Spleen (tissue), 13 donors: ENCODE data around the gene CYP2C8. TPM values are rescaled to one million over a fixed set of nuclear protein-coding genes. Genes with fewer than 3 reads are reported as not detected.
"Not testable (repeated sequence)": the region's sequence is repeated elsewhere in the genome, so short reads cannot be mapped to it uniquely, and the experiment has no call there.

Experiments
- DNase-seq: peaks from one replicate; pipeline ENCODE4 v3.0.0-alpha.2; 2020
- H3K27ac ChIP-seq, 8 donors: fragments of 200-600 bp; sonication (generic) in 7 of 8; 1 replicate in 4 of 8; 2 replicates in 4 of 8; pipeline versions ENCODE4 v1.5.0 to v1.8.0; 2016 to 2021; ENCODE audit warnings: inconsistent platforms in 4 of 8, mild to moderate bottlenecking in 4 of 8, moderate library complexity in 1 of 8
- H3K27me3 ChIP-seq, 7 donors: fragments of 200-600 bp; sonication (generic) in 6 of 7; replicated peaks in 1 of 7; 1 replicate in 4 of 7; 2 replicates in 3 of 7; pipeline versions ENCODE4 v1.5.0 to v1.8.0; 2016 to 2021; ENCODE audit warnings: inconsistent platforms in 3 of 7, mild to moderate bottlenecking in 1 of 7
- H3K36me3 ChIP-seq, 6 donors: fragments of 200-600 bp; sonication (generic) in 5 of 6; 1 replicate in 4 of 6; 2 replicates in 2 of 6; pipeline versions ENCODE4 v1.5.0 to v1.8.0; 2016 to 2021; ENCODE audit warnings: inconsistent platforms in 2 of 6
- H3K4me1 ChIP-seq, 6 donors: fragments of 200-600 bp; sonication (generic) in 5 of 6; 1 replicate in 3 of 6; 2 replicates in 3 of 6; pipeline versions ENCODE4 v1.5.0 to v1.8.0; 2016 to 2021; ENCODE audit warnings: inconsistent platforms in 3 of 6
- H3K4me3 ChIP-seq, 8 donors: fragments of 200-600 bp; sonication (generic) in 7 of 8; 1 replicate in 4 of 8; 2 replicates in 4 of 8; pipeline versions ENCODE4 v1.5.0 to v1.8.0; 2016 to 2021; ENCODE audit warnings: inconsistent platforms in 4 of 8, mild to moderate bottlenecking in 4 of 8, moderate library complexity in 2 of 8
- H3K9me3 ChIP-seq, 8 donors: fragments of 200-600 bp; sonication (generic) in 7 of 8; 1 replicate in 4 of 8; 2 replicates in 4 of 8; pipeline versions ENCODE4 v1.5.0 to v1.8.0; 2016 to 2021; ENCODE audit warnings: inconsistent platforms in 4 of 8
- POLR2A ChIP-seq, 3 donors: fragments of 450-650 bp; IDR thresholded peaks; one replicate each; pipeline ENCODE4 v1.5.1; 2017; ENCODE audit warnings: antibody characterized with exemption in 3 of 3, mild to moderate bottlenecking in 1 of 3
- POLR2AphosphoS5 ChIP-seq, 3 donors: sonication (generic); formaldehyde crosslinking; IDR thresholded peaks; one replicate each; pipeline ENCODE4 v1.5.1; 2017; ENCODE audit warnings: antibody characterized with exemption in 3 of 3
- WGBS, 5 donors: extraction: QIAGEN DNeasy Blood & Tissue Kit in 3 of 5; methylation state at CpG; one replicate each; pipeline versions ENCODE4 v1.1.5 to v1.1.7; 2013 to 2018; 5-methylcytosine and 5-hydroxymethylcytosine counted together
- intact Hi-C: fragments of 100-400 bp; cut with DNase I; formaldehyde crosslinking; loops from one replicate; pipeline ENCODE4 v1.15.0; 2023; ENCODE audit warnings: low total_unique reads
- long read RNA-seq, 2 donors: transcript quantifications; one replicate each; lab custom pipeline, GENCODE V29; 2026
- polyA plus RNA-seq, 3 donors: library from polyadenylated mRNA; stranded (reverse); fragments of 200-250 nt; gene quantifications; one replicate each; pipeline ENCODE4 v1.2.1, GENCODE V29; 2013
- total RNA-seq, 7 donors: library from RNA; depleted of rRNA in 3 of 7; stranded (reverse); fragments of >200 nt in 3 of 7; fragmentation: NEBNext Ultra II Directional in 4 of 7; extraction: Animal tissue kit (Norgen Biotek cat#: 25700) in 4 of 7; gene quantifications; one replicate each; pipeline versions ENCODE4 v1.1.0 to v1.2.1, GENCODE V29; 2016 to 2021
- TF ChIP-seq, protein P1 (sequence below), 11 experiments: fragments of 200-600 bp in 7 of 11; fragments of 450-650 bp in 4 of 11; sonication (generic) in 4 of 11; IDR thresholded peaks in 8 of 11; conservative IDR thresholded peaks in 3 of 11; 1 replicate in 7 of 11; 2 replicates in 4 of 11; pipeline versions ENCODE4 v1.4.0 to v1.8.0; 2016 to 2021; ENCODE audit warnings: antibody characterized with exemption in 11 of 11, inconsistent platforms in 4 of 11, mild to moderate bottlenecking in 1 of 11
- donor health status: healthy with polysubstance abuse.
- donor health status: DM: no; HTN: no; CAD: no; lungs with moderate emphysema.
- donor health status: DM: no; HTN: no; CAD: no.
- donor health status: Bipolar disorder and iron deficiency.
- donor health status: healthy.
- donor health status: DM: no; HTN: no; CAD: no.
- donor health status: DM: yes; HTN: yes; CAD: no.

CYP2C8 gene
- total RNA-seq (1 to 10 TPM in 2 of 7 donors, under 1 TPM in 4, not detected in 1; 0.60 to 1.2 (median 0.90) TPM), polyA plus RNA-seq (1 to 10 TPM; 1.0 to 1.6 (median 1.5) TPM)
- long read RNA-seq, donor 1, result 0 reads
- long read RNA-seq, donor 2, result 0 reads

- Histone ChIP-seq H3K27ac (no peak within 1 kb of the TSS), H3K4me1 (no peaks in the 10 kb centered on the region), H3K27me3 (no peaks in the 10 kb centered on the region), H3K36me3 (no peaks in the 10 kb centered on the region), H3K4me3 (no peak within 1 kb of the TSS), H3K9me3 (peaks cover 0 to 7% (median 0%) of the 10 kb centered on the region in 8 donors)
- no peak for DNase-seq
- intact Hi-C loops, result no loop called here
- TF ChIP-seq, protein P1, sequence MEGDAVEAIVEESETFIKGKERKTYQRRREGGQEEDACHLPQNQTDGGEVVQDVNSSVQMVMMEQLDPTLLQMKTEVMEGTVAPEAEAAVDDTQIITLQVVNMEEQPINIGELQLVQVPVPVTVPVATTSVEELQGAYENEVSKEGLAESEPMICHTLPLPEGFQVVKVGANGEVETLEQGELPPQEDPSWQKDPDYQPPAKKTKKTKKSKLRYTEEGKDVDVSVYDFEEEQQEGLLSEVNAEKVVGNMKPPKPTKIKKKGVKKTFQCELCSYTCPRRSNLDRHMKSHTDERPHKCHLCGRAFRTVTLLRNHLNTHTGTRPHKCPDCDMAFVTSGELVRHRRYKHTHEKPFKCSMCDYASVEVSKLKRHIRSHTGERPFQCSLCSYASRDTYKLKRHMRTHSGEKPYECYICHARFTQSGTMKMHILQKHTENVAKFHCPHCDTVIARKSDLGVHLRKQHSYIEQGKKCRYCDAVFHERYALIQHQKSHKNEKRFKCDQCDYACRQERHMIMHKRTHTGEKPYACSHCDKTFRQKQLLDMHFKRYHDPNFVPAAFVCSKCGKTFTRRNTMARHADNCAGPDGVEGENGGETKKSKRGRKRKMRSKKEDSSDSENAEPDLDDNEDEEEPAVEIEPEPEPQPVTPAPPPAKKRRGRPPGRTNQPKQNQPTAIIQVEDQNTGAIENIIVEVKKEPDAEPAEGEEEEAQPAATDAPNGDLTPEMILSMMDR (IDR thresholded peaks at IDR 0.05 in 8 of 11, conservative IDR thresholded peaks at IDR 0.05 in 3 of 11), result no peak
- no peak for TF ChIP-seq POLR2AphosphoS5 (IDR thresholded peaks at IDR 0.05)
- TF ChIP-seq POLR2A (IDR thresholded peaks at IDR 0.05), result no peak
These were observed at the start of gene CYP2C8 for GRCh38 chr10:95069286-95069685. CYP2C8 (minus strand) TSS chr10:95069497; CDS start chr10:95069402, 95 bp downstream.

DNA sequence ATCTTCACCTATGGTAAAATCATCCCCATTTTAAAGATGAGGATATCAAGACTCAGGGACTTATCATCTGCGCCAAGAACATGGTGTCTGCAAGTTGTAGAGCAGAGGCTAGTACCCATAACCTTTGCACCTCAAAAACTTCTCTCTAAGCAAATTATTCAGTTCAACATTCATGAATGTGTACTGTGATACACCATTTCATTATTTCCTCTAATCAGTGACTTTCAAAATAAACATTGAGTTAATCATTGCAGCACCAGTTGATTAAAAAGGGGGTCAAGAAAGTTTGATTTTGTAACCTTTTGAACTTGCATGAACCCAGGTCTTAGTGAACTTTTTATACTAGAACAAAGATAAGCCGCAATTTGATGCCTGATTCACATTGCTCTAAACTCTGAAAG lies 47.6 kb upstream of the CYP2C8 start:
- WGBS, 5 donors, result 48 to 96% (median 75%) methylated on average over 2 of the region's 2 CpGs
- Histone ChIP-seq H3K36me3 (no peaks in the 10 kb centered on the region), H3K27ac (no peak overlapping the region), H3K9me3 (peaks cover 5 to 75% (median 41%) of the 10 kb centered on the region in 8 donors), H3K27me3 (peaks cover 0 to 5% (median 0%) of the 10 kb centered on the region in 7 donors), H3K4me3 (no peak overlapping the region), H3K4me1 (no peaks in the 10 kb centered on the region)
- intact Hi-C loops, result no loop called here
- TF ChIP-seq POLR2A (IDR thresholded peaks at IDR 0.05) (no peak), POLR2AphosphoS5 (IDR thresholded peaks at IDR 0.05) (no peak)
- TF ChIP-seq, protein P1 (IDR thresholded peaks at IDR 0.05 in 8 of 11, conservative IDR thresholded peaks at IDR 0.05 in 3 of 11), result no peak
- no peak for DNase-seq

DNA sequence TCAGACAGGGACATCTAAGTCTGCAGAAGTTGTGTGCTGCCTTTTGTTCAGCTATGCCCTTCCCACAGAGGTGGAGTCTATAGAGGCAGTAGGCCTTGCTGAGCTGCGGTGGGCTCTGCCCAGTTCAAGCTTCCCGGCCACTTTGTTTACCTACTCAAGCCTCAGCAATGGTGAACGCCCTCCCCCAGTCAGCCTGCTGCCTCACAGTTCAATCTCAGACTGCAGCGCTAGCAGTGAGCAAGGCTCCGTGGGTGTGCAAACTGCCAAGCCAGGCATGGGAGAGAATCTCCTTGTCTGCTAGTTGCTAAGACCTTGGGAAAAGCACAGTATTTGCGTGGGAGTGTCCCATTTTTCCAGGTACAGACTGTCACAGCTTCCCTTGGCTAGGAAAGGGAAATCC lies 41.5 kb upstream of the CYP2C8 start:
- WGBS, 5 donors, result 84 to 96% (median 88%) methylated on average over 4 to 6 of the region's 6 CpGs
- H3K9me3 ChIP-seq, result peaks cover 0 to 58% (median 10%) of the 10 kb centered on the region in 8 donors
- H3K4me3 ChIP-seq, intact Hi-C loops, H3K27ac ChIP-seq, DNase-seq, H3K36me3 ChIP-seq, H3K4me1 ChIP-seq, H3K27me3 ChIP-seq: not testable (repeated sequence)

GRCh38 chr10:95097805-95098204 lies 28.5 kb upstream of the CYP2C8 start:
- no peaks in the 10 kb centered on the region for H3K9me3 ChIP-seq
- no peak overlapping the region for H3K4me3 ChIP-seq
- intact Hi-C loops, result no loop called here
- DNase-seq, result no peak
- WGBS, 5 donors, result 45 to 71% (median 68%) methylated on average over 1 of the region's 1 CpG
- H3K27ac ChIP-seq, result no peak overlapping the region
- H3K27me3 ChIP-seq, result no peaks in the 10 kb centered on the region
- no peaks in the 10 kb centered on the region for H3K4me1 ChIP-seq
- no peaks in the 10 kb centered on the region for H3K36me3 ChIP-seq
- no peak for TF ChIP-seq POLR2A (IDR thresholded peaks at IDR 0.05)
- TF ChIP-seq, protein P1 (IDR thresholded peaks at IDR 0.05 in 8 of 11, conservative IDR thresholded peaks at IDR 0.05 in 3 of 11), result no peak
- no peak for TF ChIP-seq POLR2AphosphoS5 (IDR thresholded peaks at IDR 0.05)

- DNase-seq, result no peak
- no peaks in the 10 kb centered on the region for H3K36me3 ChIP-seq
- TF ChIP-seq POLR2AphosphoS5 (IDR thresholded peaks at IDR 0.05) (no peak), POLR2A (IDR thresholded peaks at IDR 0.05) (no peak)
- TF ChIP-seq, protein P1 (IDR thresholded peaks at IDR 0.05 in 8 of 11, conservative IDR thresholded peaks at IDR 0.05 in 3 of 11), result no peak
- intact Hi-C loops, result no loop called here
- peaks cover 0 to 2% (median 0%) of the 10 kb centered on the region in 8 donors for H3K9me3 ChIP-seq
- no peak overlapping the region for H3K27ac ChIP-seq
- 75 to 100% (median 94%) methylated on average over 1 of the region's 1 CpG for WGBS, 5 donors
- no peaks in the 10 kb centered on the region for H3K27me3 ChIP-seq
- H3K4me1 ChIP-seq, result no peaks in the 10 kb centered on the region
- H3K4me3 ChIP-seq, result no peak overlapping the region
These were observed 26.8 kb upstream of the CYP2C8 start for GRCh38 chr10:95096143-95096542.

GRCh38 chr10:95079626-95080025 lies 10.3 kb upstream of the CYP2C8 start:
- 77 to 100% (median 93%) methylated on average over 2 to 5 of the region's 5 CpGs for WGBS, 5 donors
- DNase-seq, H3K27me3 ChIP-seq, H3K4me1 ChIP-seq, H3K27ac ChIP-seq, H3K36me3 ChIP-seq, H3K4me3 ChIP-seq, H3K9me3 ChIP-seq, intact Hi-C loops: not testable (repeated sequence)
